ENCODE data around the gene CCND1. TPM values are rescaled to one million over a fixed set of nuclear protein-coding genes. Genes with fewer than 3 reads are reported as not detected.

Gene CCND1
- total RNA-seq, 1 experiment from 2014 or later, result 868 TPM

DNA sequence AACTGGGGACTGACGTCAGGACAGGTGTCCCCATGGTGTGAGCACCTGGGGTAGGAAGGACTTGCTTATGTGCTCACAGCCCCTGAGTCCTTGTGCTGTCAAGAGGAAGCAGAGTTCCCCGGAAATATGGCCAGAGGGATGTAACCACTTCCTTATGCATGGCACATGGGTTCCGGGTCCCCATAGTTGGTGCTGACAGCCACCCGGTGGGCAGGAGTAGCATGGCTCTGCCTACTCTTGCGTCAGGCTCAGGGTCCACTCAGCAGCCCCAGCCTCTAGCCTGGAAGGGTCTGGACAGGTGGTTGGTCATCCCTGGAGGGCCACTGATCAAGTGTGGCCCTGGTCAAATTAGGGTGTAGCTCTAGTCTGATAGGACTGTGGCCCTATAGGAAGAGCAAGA lies 42.8 kb upstream of the CCND1 start:
- Histone ChIP-seq H3K9ac (ENCODE audit: low read length) (no peak overlapping the region), H3K9me2 (replicated peaks; ENCODE audit: low read length) (no peaks in the 10 kb centered on the region), H3K4me1 (ENCODE audit: insufficient read depth, low read length) (no peaks in the 10 kb centered on the region), H4K20me1 (ENCODE audit: low read length) (no peaks in the 10 kb centered on the region), H3K27ac (ENCODE audit: low read length) (no peak overlapping the region), H3K9me3 (ENCODE audit: low read length) (no peaks in the 10 kb centered on the region), H3K4me3 (ENCODE audit: low read length) (no peak overlapping the region), H2AFZ (ENCODE audit: low read length) (no peak overlapping the region), H3K4me2 (ENCODE audit: low read length) (no peak overlapping the region), H3K27me3 (ENCODE audit: low read length) (no peaks in the 10 kb centered on the region), H3K79me2 (ENCODE audit: low read length) (no peaks in the 10 kb centered on the region), H3K36me3 (ENCODE audit: low read depth, low read length) (no peaks in the 10 kb centered on the region), H3F3A (ENCODE audit: low read length, unreplicated experiment) (no peaks in the 10 kb centered on the region)
- TF ChIP-seq EZH2phosphoT487 (IDR thresholded peaks at IDR 0.05; ENCODE audit: borderline replicate concordance, low read length) (no peak), EZH2 (IDR thresholded peaks at IDR 0.05; ENCODE audit: low read length, unreplicated experiment) (no peak)
- TF ChIP-seq, protein P1, sequence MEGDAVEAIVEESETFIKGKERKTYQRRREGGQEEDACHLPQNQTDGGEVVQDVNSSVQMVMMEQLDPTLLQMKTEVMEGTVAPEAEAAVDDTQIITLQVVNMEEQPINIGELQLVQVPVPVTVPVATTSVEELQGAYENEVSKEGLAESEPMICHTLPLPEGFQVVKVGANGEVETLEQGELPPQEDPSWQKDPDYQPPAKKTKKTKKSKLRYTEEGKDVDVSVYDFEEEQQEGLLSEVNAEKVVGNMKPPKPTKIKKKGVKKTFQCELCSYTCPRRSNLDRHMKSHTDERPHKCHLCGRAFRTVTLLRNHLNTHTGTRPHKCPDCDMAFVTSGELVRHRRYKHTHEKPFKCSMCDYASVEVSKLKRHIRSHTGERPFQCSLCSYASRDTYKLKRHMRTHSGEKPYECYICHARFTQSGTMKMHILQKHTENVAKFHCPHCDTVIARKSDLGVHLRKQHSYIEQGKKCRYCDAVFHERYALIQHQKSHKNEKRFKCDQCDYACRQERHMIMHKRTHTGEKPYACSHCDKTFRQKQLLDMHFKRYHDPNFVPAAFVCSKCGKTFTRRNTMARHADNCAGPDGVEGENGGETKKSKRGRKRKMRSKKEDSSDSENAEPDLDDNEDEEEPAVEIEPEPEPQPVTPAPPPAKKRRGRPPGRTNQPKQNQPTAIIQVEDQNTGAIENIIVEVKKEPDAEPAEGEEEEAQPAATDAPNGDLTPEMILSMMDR (conservative IDR thresholded peaks at IDR 0.05; ENCODE audit: low read depth, low read length), result peak; percentile 39; the same call in 1 of the 2 replicates
- no TSS peak for BruUV-seq (replicated peaks)
- POLR2A ChIA-PET (ENCODE audit: unreplicated experiment), result no interaction called here
- CTCF ChIA-PET, result no interaction called here
- intact Hi-C loops (cut with micrococcal nuclease), result no loop called here
- ATAC-seq (peak; percentile 57), DNase-seq (peak; percentile 37)

DNA sequence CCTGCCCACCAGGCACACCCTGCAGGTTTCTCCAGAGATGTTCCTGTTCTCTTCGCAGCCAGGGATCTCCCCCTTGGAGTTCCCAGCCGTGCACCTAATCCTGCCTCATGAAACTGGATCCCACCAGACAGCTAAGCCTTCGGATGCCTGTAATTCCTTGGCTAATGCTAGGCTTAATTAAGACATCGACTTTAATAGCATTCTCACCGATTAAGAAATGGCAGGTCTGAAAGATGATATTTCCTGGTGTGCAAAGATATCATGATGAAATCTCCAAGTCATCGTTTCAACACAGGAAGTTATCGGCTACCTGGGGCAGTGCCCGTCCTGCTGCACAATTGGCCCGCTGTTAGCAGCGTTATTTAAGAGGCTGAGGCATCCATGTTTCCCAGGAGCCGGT lies 41.5 kb upstream of the CCND1 start:
- ChIA-PET CTCF (interaction anchor here (0.5 to 0.7 kb wide), 2 partner anchors 45 to 1777 kb away, joined by 3 to 13 read pairs; no protein-coding TSS in a partner anchor), POLR2A (ENCODE audit: unreplicated experiment) (no interaction called here)
- H3K36me3 ChIP-seq (ENCODE audit: low read depth, low read length), result no peaks in the 10 kb centered on the region
- no peak overlapping the region for H3K4me2 ChIP-seq (ENCODE audit: low read length)
- no peaks in the 10 kb centered on the region for H3F3A ChIP-seq (ENCODE audit: low read length, unreplicated experiment)
- H3K27ac ChIP-seq (ENCODE audit: low read length), result no peak overlapping the region
- no peaks in the 10 kb centered on the region for H3K9me2 ChIP-seq (replicated peaks; ENCODE audit: low read length)
- no peaks in the 10 kb centered on the region for H4K20me1 ChIP-seq (ENCODE audit: low read length)
- no peaks in the 10 kb centered on the region for H3K4me1 ChIP-seq (ENCODE audit: insufficient read depth, low read length)
- TF ChIP-seq, protein P1 (conservative IDR thresholded peaks at IDR 0.05; ENCODE audit: low read depth, low read length), result no peak
- TF ChIP-seq EZH2 (IDR thresholded peaks at IDR 0.05; ENCODE audit: low read length, unreplicated experiment) (no peak), EZH2phosphoT487 (IDR thresholded peaks at IDR 0.05; ENCODE audit: borderline replicate concordance, low read length) (no peak)
- no TSS peak for BruUV-seq (replicated peaks)
- H3K4me3 ChIP-seq (ENCODE audit: low read length), result no peak overlapping the region
- ATAC-seq (no peak), DNase-seq (no peak)
- no peak overlapping the region for H3K9ac ChIP-seq (ENCODE audit: low read length)
- no peaks in the 10 kb centered on the region for H3K9me3 ChIP-seq (ENCODE audit: low read length)
- H3K79me2 ChIP-seq (ENCODE audit: low read length), result no peaks in the 10 kb centered on the region
- intact Hi-C loops (cut with micrococcal nuclease), result no loop called here
- no peak overlapping the region for H2AFZ ChIP-seq (ENCODE audit: low read length)
- no peaks in the 10 kb centered on the region for H3K27me3 ChIP-seq (ENCODE audit: low read length)

DNA sequence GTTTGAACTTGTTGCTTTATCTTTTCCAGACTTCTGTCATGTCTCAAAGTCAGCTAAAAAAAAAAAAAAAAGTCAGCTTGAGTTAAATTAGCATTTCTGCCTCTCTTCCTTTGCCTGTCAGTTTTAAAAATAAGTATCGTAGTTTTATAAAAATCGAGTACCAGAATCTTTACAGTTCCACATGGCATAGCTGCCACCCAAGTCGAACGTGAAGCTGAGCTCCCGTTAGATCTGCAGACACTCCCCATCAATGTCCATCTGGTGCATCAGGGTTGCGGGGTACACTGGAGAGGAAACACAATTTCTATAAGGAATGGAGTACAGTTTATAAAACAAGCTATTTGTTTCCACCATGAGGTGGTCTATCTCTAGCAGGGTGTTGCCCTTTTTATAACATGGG lies 41.0 kb upstream of the CCND1 start:
- Histone ChIP-seq H3F3A (ENCODE audit: low read length, unreplicated experiment) (no peaks in the 10 kb centered on the region), H2AFZ (ENCODE audit: low read length) (no peak overlapping the region), H4K20me1 (ENCODE audit: low read length) (no peaks in the 10 kb centered on the region), H3K27me3 (ENCODE audit: low read length) (no peaks in the 10 kb centered on the region), H3K4me1 (ENCODE audit: insufficient read depth, low read length) (no peaks in the 10 kb centered on the region), H3K9me3 (ENCODE audit: low read length) (no peaks in the 10 kb centered on the region), H3K9me2 (replicated peaks; ENCODE audit: low read length) (no peaks in the 10 kb centered on the region), H3K4me3 (ENCODE audit: low read length) (no peak overlapping the region), H3K79me2 (ENCODE audit: low read length) (no peaks in the 10 kb centered on the region), H3K27ac (ENCODE audit: low read length) (no peak overlapping the region), H3K9ac (ENCODE audit: low read length) (no peak overlapping the region), H3K4me2 (ENCODE audit: low read length) (no peak overlapping the region), H3K36me3 (ENCODE audit: low read depth, low read length) (no peaks in the 10 kb centered on the region)
- CTCF ChIA-PET, result interaction anchor here (0.5 to 0.7 kb wide), 2 partner anchors 46 to 1776 kb away, joined by 3 to 13 read pairs; no protein-coding TSS in a partner anchor
- intact Hi-C loops (cut with micrococcal nuclease), result no loop called here
- TF ChIP-seq, protein P1 (conservative IDR thresholded peaks at IDR 0.05; ENCODE audit: low read depth, low read length), result no peak
- no peak for TF ChIP-seq EZH2 (IDR thresholded peaks at IDR 0.05; ENCODE audit: low read length, unreplicated experiment)
- no peak for TF ChIP-seq EZH2phosphoT487 (IDR thresholded peaks at IDR 0.05; ENCODE audit: borderline replicate concordance, low read length)
- ATAC-seq (no peak), DNase-seq (no peak)
- BruUV-seq (replicated peaks), result no TSS peak
- POLR2A ChIA-PET (ENCODE audit: unreplicated experiment), result no interaction called here

Data from PC-3 (cell line).